Osteocyte (in vitro differentiated cells): ENCODE results near the gene MEST. TPM values are rescaled to one million over a fixed set of nuclear protein-coding genes. Genes with fewer than 3 reads are reported as not detected.

Experiments
- DNase-seq: peaks from one replicate; pipeline ENCODE4 v3.0.0; 2021; ENCODE audit warnings: mixed read lengths; ENCODE audit not compliant: unreplicated experiment; ENCODE audit errors: extremely low spot score
- H3K27ac Mint-ChIP-seq: one replicate; pipeline ENCODE4 v1.8.0; 2021; ENCODE audit warnings: mild to moderate bottlenecking, mixed read lengths; ENCODE audit not compliant: unreplicated experiment
- H3K27me3 Mint-ChIP-seq: one replicate; pipeline ENCODE4 v1.8.0; 2021; ENCODE audit warnings: mixed read lengths; ENCODE audit not compliant: unreplicated experiment
- H3K36me3 Mint-ChIP-seq: one replicate; pipeline ENCODE4 v1.8.0; 2021; ENCODE audit warnings: mixed read lengths; ENCODE audit not compliant: unreplicated experiment
- H3K4me1 Mint-ChIP-seq: one replicate; pipeline ENCODE4 v1.8.0; 2021; ENCODE audit warnings: mixed read lengths; ENCODE audit not compliant: unreplicated experiment
- H3K4me3 Mint-ChIP-seq: one replicate; pipeline ENCODE4 v1.8.0; 2021; ENCODE audit warnings: mild to moderate bottlenecking, moderate library complexity, mixed read lengths; ENCODE audit not compliant: unreplicated experiment
- H3K9me3 Mint-ChIP-seq: one replicate; pipeline ENCODE4 v1.8.0; 2021; ENCODE audit warnings: mixed read lengths; ENCODE audit not compliant: unreplicated experiment
- CTCF ChIP-seq: fragments of 200-600 bp; sonication (generic); IDR thresholded peaks from 2 replicates; pipeline ENCODE4 v1.5.0; 2021; ENCODE audit warnings: antibody characterized with exemption, mild to moderate bottlenecking, moderate library complexity
- total RNA-seq: library from RNA; stranded (reverse); gene quantifications from 2 replicates; pipeline ENCODE4 v1.2.1, GENCODE V29; 2021

Gene MEST
- total RNA-seq, 1 donor from 2014 or later, result 367 TPM

- H3K27me3 Mint-ChIP-seq, result no peaks in the 10 kb centered on the region
- H3K9me3 Mint-ChIP-seq, result no peaks in the 10 kb centered on the region
- H3K4me1 Mint-ChIP-seq, result peaks cover 36% of the 10 kb centered on the region
- no peak for TF ChIP-seq CTCF
- no peak overlapping the region for H3K4me3 Mint-ChIP-seq
- no peaks in the 10 kb centered on the region for H3K36me3 Mint-ChIP-seq
- peak overlapping the region; percentile 55 for H3K27ac Mint-ChIP-seq
- no peak for DNase-seq
These were observed 2.5 kb upstream of the MEST start for GRCh38 chr7:130489140-130489983.

- Mint-ChIP-seq H3K27ac (peak overlapping the region; percentile 86), H3K27me3 (no peaks in the 10 kb centered on the region), H3K4me1 (peaks cover 45% of the 10 kb centered on the region), H3K4me3 (peak overlapping the region; percentile 39), H3K9me3 (no peaks in the 10 kb centered on the region), H3K36me3 (no peaks in the 10 kb centered on the region)
- TF ChIP-seq CTCF, result no peak
- no peak for DNase-seq
These were observed 1.5 kb upstream of the MEST start for GRCh38 chr7:130490311-130490791.

GRCh38 chr7:130490888-130491804 is 739 bp upstream of the MEST start:
- Mint-ChIP-seq H3K27ac (peak overlapping the region; percentile 86), H3K4me3 (peak overlapping the region; percentile 79), H3K4me1 (peaks cover 49% of the 10 kb centered on the region), H3K27me3 (no peaks in the 10 kb centered on the region), H3K36me3 (peaks cover 2% of the 10 kb centered on the region), H3K9me3 (no peaks in the 10 kb centered on the region)
- peak; percentile 81 for TF ChIP-seq CTCF
- DNase-seq, result peak; percentile 88

GRCh38 chr7:130492523-130493274 is 814 bp downstream of the MEST start:
- no peak for DNase-seq
- H3K27ac Mint-ChIP-seq, result peak overlapping the region; percentile 79

More at GRCh38 chr7:130492523-130493274, 814 bp downstream of the MEST start:
- Mint-ChIP-seq H3K9me3 (no peaks in the 10 kb centered on the region), H3K4me1 (peaks cover 50% of the 10 kb centered on the region), H3K4me3 (peak overlapping the region; percentile 92), H3K36me3 (peaks cover 7% of the 10 kb centered on the region), H3K27me3 (no peaks in the 10 kb centered on the region)
- no peak for TF ChIP-seq CTCF
